Measurements from ENCODE around the gene RANBP9. TPM values are rescaled to one million over a fixed set of nuclear protein-coding genes. Genes with fewer than 3 reads are reported as not detected.

The RANBP9 gene
- total and polyA plus RNA-seq, 4 donors = 5.8 to 25.2 (median 14.1) TPM

DNA sequence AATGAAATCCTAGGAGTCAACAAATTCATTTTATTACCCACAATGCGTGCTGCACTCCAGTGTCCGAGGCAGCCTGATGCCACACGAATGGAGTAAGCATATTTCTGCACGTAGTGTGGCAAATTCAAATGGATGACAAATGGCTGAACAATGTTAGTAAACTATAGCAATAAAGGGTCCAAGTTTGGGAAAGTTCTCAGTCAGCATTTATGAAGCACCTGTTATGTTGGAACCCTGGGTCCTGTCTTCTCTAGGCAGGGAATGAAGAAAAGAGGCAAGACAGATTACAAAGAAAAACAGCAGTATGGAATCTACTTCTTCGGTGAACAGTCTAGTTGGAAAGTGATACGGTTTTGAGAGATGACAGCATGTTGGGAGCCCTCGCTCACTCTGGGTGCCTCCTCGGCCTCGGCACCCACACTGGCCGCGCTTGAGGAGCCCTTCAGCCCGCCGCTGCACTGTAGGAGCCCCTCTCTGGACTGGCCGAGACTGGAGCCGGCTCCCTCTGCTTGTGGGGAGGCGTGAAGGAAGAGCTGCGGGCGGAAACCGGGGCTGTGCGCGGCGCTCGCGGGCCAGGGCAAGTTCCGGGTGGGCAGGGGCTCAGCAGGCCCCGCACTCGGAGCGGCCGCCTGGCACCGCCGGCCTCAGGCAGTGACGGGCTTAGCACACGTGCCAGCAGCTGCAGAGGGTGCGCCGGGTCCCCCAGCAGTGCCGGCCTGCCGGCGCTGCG is 4.8 kb upstream of the RANBP9 start:
- Histone ChIP-seq H3K27me3 (ENCODE audit: control insufficient read depth in 4 of 4, insufficient read depth in 4 of 4, low read length in 3 of 4) (no peaks in the 10 kb centered on the region), H3K9me3 (ENCODE audit: control insufficient read depth in 4 of 4, low read length in 3 of 4) (no peaks in the 10 kb centered on the region), H3K4me1 (ENCODE audit: control insufficient read depth in 4 of 4, insufficient read depth in 4 of 4, low read length in 3 of 4) (peaks cover 0 to 5% (median 4%) of the 10 kb centered on the region in 4 donors), H3K36me3 (ENCODE audit: control insufficient read depth in 4 of 4, insufficient read depth in 3 of 4, low read depth in 1 of 4, low read length in 3 of 4) (no peaks in the 10 kb centered on the region), H3K9ac (ENCODE audit: low read depth in 1 of 2, low read length in 2 of 2) (no peak overlapping the region), H3K4me3 (ENCODE audit: low read depth in 1 of 3, low read length in 3 of 3) (no peak overlapping the region), H3K27ac (ENCODE audit: low read depth in 1 of 2, low read length in 2 of 2) (no peak overlapping the region)
- 96% methylated on average over 39 of the region's 39 CpGs for WGBS
- DNase-seq (ENCODE audit: low spot score) = no peak
- TF ChIP-seq EGR1 (IDR thresholded peaks at IDR 0.05; ENCODE audit: low read depth in 2 of 2) (no peak), GABPA (IDR thresholded peaks at IDR 0.05 in 1 of 2, conservative IDR thresholded peaks at IDR 0.05 in 1 of 2) (no peak), HNF4A (conservative IDR thresholded peaks at IDR 0.05) (no peak), RXRA (IDR thresholded peaks at IDR 0.05) (no peak), NR2F2 (IDR thresholded peaks at IDR 0.05) (no peak), FOXA1 (IDR thresholded peaks at IDR 0.05) (no peak), RAD21 (IDR thresholded peaks at IDR 0.05) (no peak), SP1 (IDR thresholded peaks at IDR 0.05) (no peak), JUND (IDR thresholded peaks at IDR 0.05) (no peak)
- TF ChIP-seq, protein P1, sequence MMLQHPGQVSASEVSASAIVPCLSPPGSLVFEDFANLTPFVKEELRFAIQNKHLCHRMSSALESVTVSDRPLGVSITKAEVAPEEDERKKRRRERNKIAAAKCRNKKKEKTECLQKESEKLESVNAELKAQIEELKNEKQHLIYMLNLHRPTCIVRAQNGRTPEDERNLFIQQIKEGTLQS (IDR thresholded peaks at IDR 0.05) = no peak
- TF ChIP-seq, protein P2, sequence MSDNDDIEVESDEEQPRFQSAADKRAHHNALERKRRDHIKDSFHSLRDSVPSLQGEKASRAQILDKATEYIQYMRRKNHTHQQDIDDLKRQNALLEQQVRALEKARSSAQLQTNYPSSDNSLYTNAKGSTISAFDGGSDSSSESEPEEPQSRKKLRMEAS (IDR thresholded peaks at IDR 0.05) = no peak
- TF ChIP-seq, protein P3, sequence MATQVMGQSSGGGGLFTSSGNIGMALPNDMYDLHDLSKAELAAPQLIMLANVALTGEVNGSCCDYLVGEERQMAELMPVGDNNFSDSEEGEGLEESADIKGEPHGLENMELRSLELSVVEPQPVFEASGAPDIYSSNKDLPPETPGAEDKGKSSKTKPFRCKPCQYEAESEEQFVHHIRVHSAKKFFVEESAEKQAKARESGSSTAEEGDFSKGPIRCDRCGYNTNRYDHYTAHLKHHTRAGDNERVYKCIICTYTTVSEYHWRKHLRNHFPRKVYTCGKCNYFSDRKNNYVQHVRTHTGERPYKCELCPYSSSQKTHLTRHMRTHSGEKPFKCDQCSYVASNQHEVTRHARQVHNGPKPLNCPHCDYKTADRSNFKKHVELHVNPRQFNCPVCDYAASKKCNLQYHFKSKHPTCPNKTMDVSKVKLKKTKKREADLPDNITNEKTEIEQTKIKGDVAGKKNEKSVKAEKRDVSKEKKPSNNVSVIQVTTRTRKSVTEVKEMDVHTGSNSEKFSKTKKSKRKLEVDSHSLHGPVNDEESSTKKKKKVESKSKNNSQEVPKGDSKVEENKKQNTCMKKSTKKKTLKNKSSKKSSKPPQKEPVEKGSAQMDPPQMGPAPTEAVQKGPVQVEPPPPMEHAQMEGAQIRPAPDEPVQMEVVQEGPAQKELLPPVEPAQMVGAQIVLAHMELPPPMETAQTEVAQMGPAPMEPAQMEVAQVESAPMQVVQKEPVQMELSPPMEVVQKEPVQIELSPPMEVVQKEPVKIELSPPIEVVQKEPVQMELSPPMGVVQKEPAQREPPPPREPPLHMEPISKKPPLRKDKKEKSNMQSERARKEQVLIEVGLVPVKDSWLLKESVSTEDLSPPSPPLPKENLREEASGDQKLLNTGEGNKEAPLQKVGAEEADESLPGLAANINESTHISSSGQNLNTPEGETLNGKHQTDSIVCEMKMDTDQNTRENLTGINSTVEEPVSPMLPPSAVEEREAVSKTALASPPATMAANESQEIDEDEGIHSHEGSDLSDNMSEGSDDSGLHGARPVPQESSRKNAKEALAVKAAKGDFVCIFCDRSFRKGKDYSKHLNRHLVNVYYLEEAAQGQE (IDR thresholded peaks at IDR 0.05) = no peak
- TF ChIP-seq, protein P4, sequence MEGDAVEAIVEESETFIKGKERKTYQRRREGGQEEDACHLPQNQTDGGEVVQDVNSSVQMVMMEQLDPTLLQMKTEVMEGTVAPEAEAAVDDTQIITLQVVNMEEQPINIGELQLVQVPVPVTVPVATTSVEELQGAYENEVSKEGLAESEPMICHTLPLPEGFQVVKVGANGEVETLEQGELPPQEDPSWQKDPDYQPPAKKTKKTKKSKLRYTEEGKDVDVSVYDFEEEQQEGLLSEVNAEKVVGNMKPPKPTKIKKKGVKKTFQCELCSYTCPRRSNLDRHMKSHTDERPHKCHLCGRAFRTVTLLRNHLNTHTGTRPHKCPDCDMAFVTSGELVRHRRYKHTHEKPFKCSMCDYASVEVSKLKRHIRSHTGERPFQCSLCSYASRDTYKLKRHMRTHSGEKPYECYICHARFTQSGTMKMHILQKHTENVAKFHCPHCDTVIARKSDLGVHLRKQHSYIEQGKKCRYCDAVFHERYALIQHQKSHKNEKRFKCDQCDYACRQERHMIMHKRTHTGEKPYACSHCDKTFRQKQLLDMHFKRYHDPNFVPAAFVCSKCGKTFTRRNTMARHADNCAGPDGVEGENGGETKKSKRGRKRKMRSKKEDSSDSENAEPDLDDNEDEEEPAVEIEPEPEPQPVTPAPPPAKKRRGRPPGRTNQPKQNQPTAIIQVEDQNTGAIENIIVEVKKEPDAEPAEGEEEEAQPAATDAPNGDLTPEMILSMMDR (IDR thresholded peaks at IDR 0.05; ENCODE audit: low read depth, low read length, missing input control) = no peak

DNA sequence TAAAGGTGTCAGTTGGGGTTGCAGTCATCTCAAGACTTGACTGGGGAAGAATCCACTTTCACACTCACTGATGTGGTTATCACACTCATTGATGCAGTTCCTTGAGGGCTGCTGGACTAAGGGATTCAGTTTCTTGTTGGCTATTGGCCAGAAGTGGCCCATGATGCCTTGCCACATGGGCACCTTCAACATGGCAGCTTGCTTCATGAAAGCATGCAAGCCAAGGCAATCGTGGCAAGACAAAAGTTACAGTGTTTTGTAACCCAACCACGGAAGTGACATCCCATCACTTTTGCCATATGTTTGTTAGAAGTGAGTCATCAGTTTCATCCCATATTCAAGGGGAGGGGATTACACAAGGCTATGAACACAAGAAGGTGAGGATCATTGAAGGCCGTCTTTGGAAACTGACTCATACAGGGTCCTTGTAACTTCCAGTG is 3.8 kb upstream of the RANBP9 start:
- WGBS = 82% methylated on average over 3 of the region's 3 CpGs
- Histone ChIP-seq H3K4me3 (ENCODE audit: low read depth in 1 of 3, low read length in 3 of 3) (no peak overlapping the region), H3K9me3 (ENCODE audit: control insufficient read depth in 4 of 4, low read length in 3 of 4) (no peaks in the 10 kb centered on the region), H3K4me1 (ENCODE audit: control insufficient read depth in 4 of 4, insufficient read depth in 4 of 4, low read length in 3 of 4) (peaks cover 0 to 5% (median 4%) of the 10 kb centered on the region in 4 donors), H3K9ac (ENCODE audit: low read depth in 1 of 2, low read length in 2 of 2) (no peak overlapping the region), H3K36me3 (ENCODE audit: control insufficient read depth in 4 of 4, insufficient read depth in 3 of 4, low read depth in 1 of 4, low read length in 3 of 4) (no peaks in the 10 kb centered on the region), H3K27ac (ENCODE audit: low read depth in 1 of 2, low read length in 2 of 2) (no peak overlapping the region), H3K27me3 (ENCODE audit: control insufficient read depth in 4 of 4, insufficient read depth in 4 of 4, low read length in 3 of 4) (no peaks in the 10 kb centered on the region)
- DNase-seq (ENCODE audit: low spot score) = no peak
- no peak for TF ChIP-seq TAF1 (conservative IDR thresholded peaks at IDR 0.05)
- no peak for TF ChIP-seq NR2F2 (IDR thresholded peaks at IDR 0.05)
- TF ChIP-seq FOXA2 (IDR thresholded peaks at IDR 0.05) = no peak
- TF ChIP-seq EGR1 (IDR thresholded peaks at IDR 0.05; ENCODE audit: low read depth in 2 of 2) = no peak
- TF ChIP-seq, protein P1 (IDR thresholded peaks at IDR 0.05) = no peak
- TF ChIP-seq, protein P2 (IDR thresholded peaks at IDR 0.05) = no peak
- TF ChIP-seq HNF4A (conservative IDR thresholded peaks at IDR 0.05) = no peak
- no peak for TF ChIP-seq SP1 (IDR thresholded peaks at IDR 0.05)
- TF ChIP-seq, protein P4 (IDR thresholded peaks at IDR 0.05; ENCODE audit: low read depth, low read length, missing input control) = no peak
- no peak for TF ChIP-seq YY1 (IDR thresholded peaks at IDR 0.05)
- TF ChIP-seq RXRA (IDR thresholded peaks at IDR 0.05) = no peak
- TF ChIP-seq FOXA1 (IDR thresholded peaks at IDR 0.05) = no peak
- TF ChIP-seq JUND (IDR thresholded peaks at IDR 0.05) = no peak
- TF ChIP-seq, protein P3 (IDR thresholded peaks at IDR 0.05) = no peak
- TF ChIP-seq RAD21 (IDR thresholded peaks at IDR 0.05) = no peak

Measured in liver (tissue), 9 donors.